Suprapubic skin (tissue), 4 donors: ENCODE results near the gene EDAR. TPM values are rescaled to one million over a fixed set of nuclear protein-coding genes. Genes with fewer than 3 reads are reported as not detected.

Experiments used
- DNase-seq, 2 donors: peaks; one replicate each; pipeline ENCODE4 v3.0.0-alpha.2; 2019; ENCODE audit warnings: low spot score in 2 of 2
- H3K27ac ChIP-seq: fragments of 200-600 bp; sonication (generic); one replicate; pipeline ENCODE4 v1.5.1; 2019
- H3K27me3 ChIP-seq: fragments of 200-600 bp; sonication (generic); one replicate; pipeline ENCODE4 v1.5.1; 2019
- H3K36me3 ChIP-seq: fragments of 200-600 bp; sonication (generic); one replicate; pipeline ENCODE4 v1.5.1; 2019
- H3K4me1 ChIP-seq: fragments of 200-600 bp; sonication (generic); one replicate; pipeline ENCODE4 v1.5.1; 2019
- H3K4me3 ChIP-seq: fragments of 200-600 bp; sonication (generic); one replicate; pipeline ENCODE4 v1.5.1; 2019; ENCODE audit warnings: mild to moderate bottlenecking
- H3K9me3 ChIP-seq: fragments of 200-600 bp; sonication (generic); one replicate; pipeline ENCODE4 v1.5.1; 2019
- CTCF ChIP-seq, 2 donors: fragments of 200-600 bp in 1 of 2; fragments of 450-650 bp in 1 of 2; sonication (generic) in 1 of 2; IDR thresholded peaks; one replicate each; pipeline ENCODE4 v1.5.1; 2016 to 2019; ENCODE audit warnings: antibody characterized with exemption in 2 of 2, mild to moderate bottlenecking in 1 of 2, moderate library complexity in 1 of 2
- EP300 ChIP-seq: sonication (generic); formaldehyde crosslinking; IDR thresholded peaks from one replicate; pipeline ENCODE4 v1.6.1; 2017; ENCODE audit warnings: antibody characterized with exemption
- POLR2A ChIP-seq, 2 donors: fragments of 450-650 bp; IDR thresholded peaks; one replicate each; pipeline ENCODE4 v1.6.1; 2017; ENCODE audit warnings: antibody characterized with exemption in 2 of 2, mild to moderate bottlenecking in 2 of 2, moderate library complexity in 2 of 2
- POLR2AphosphoS5 ChIP-seq, 3 donors: sonication (generic); formaldehyde crosslinking; IDR thresholded peaks; one replicate each; pipeline ENCODE4 v1.6.1; 2017; ENCODE audit warnings: antibody characterized with exemption in 3 of 3
- WGBS: methylation state at CpG from one replicate; pipeline ENCODE4 v1.1.5; 2018; 5-methylcytosine and 5-hydroxymethylcytosine counted together
- total RNA-seq, 4 donors: library from RNA; depleted of rRNA; stranded (reverse); fragments of >200 nt; gene quantifications; one replicate each; pipeline ENCODE4 v1.1.0, GENCODE V29; 2016

The EDAR gene
- total RNA-seq, 4 donors from 2014 or later, result 1.5 to 4.3 (median 2.2) TPM

GRCh38 chr2:108919571-108920373, 69.2 kb downstream of the EDAR start:
- TF ChIP-seq CTCF (IDR thresholded peaks at IDR 0.05) (no peak), EP300 (no peak), POLR2A (IDR thresholded peaks at IDR 0.05) (no peak), POLR2AphosphoS5 (IDR thresholded peaks at IDR 0.05) (no peak)
- Histone ChIP-seq H3K9me3 (no peaks in the 10 kb centered on the region), H3K36me3 (no peaks in the 10 kb centered on the region), H3K4me1 (peaks cover 20% of the 10 kb centered on the region), H3K27me3 (no peaks in the 10 kb centered on the region), H3K4me3 (no peak overlapping the region), H3K27ac (no peak overlapping the region)
- DNase-seq, result peak in 1 of 2 donors; percentile 41
- WGBS, result 91% methylated on average over 15 of the region's 19 CpGs

- Histone ChIP-seq H3K4me1 (peaks cover 20% of the 10 kb centered on the region), H3K4me3 (no peak overlapping the region), H3K9me3 (no peaks in the 10 kb centered on the region), H3K36me3 (no peaks in the 10 kb centered on the region), H3K27me3 (no peaks in the 10 kb centered on the region), H3K27ac (no peak overlapping the region)
- 100% methylated on average over 11 of the region's 14 CpGs for WGBS
- TF ChIP-seq POLR2A (IDR thresholded peaks at IDR 0.05), result no peak
- no peak for TF ChIP-seq POLR2AphosphoS5 (IDR thresholded peaks at IDR 0.05)
- TF ChIP-seq CTCF (IDR thresholded peaks at IDR 0.05), result no peak
- TF ChIP-seq EP300, result no peak
- peak in 1 of 2 donors; percentile 49 for DNase-seq
Observed at GRCh38 chr2:108918941-108919341, 70.1 kb downstream of the EDAR start.

GRCh38 chr2:108918156-108918874, 70.7 kb downstream of the EDAR start:
- H3K9me3 ChIP-seq, result no peaks in the 10 kb centered on the region
- H3K36me3 ChIP-seq, result no peaks in the 10 kb centered on the region
- DNase-seq, result peak in 1 of 2 donors; percentile 48
- no peak overlapping the region for H3K27ac ChIP-seq
- WGBS, result 100% methylated on average over 8 of the region's 15 CpGs
- H3K4me1 ChIP-seq, result peaks cover 14% of the 10 kb centered on the region
- TF ChIP-seq EP300 (no peak), POLR2A (IDR thresholded peaks at IDR 0.05) (no peak), CTCF (IDR thresholded peaks at IDR 0.05) (no peak)
- H3K4me3 ChIP-seq, result no peak overlapping the region
- H3K27me3 ChIP-seq, result no peaks in the 10 kb centered on the region

GRCh38 chr2:108917526-108917925, 71.5 kb downstream of the EDAR start:
- Histone ChIP-seq H3K4me3 (no peak overlapping the region), H3K27me3 (no peaks in the 10 kb centered on the region), H3K27ac (no peak overlapping the region), H3K4me1 (peaks cover 7% of the 10 kb centered on the region), H3K9me3 (no peaks in the 10 kb centered on the region), H3K36me3 (no peaks in the 10 kb centered on the region)
- peak in 1 of 2 donors; percentile 65 for DNase-seq
- no peak for TF ChIP-seq CTCF (IDR thresholded peaks at IDR 0.05)
- TF ChIP-seq EP300, result no peak
- TF ChIP-seq POLR2AphosphoS5 (IDR thresholded peaks at IDR 0.05), result no peak
- TF ChIP-seq POLR2A (IDR thresholded peaks at IDR 0.05), result no peak
- WGBS, result 73% methylated on average over 5 of the region's 5 CpGs

- Histone ChIP-seq H3K9me3 (no peaks in the 10 kb centered on the region), H3K36me3 (no peaks in the 10 kb centered on the region), H3K4me3 (no peak overlapping the region), H3K27me3 (no peaks in the 10 kb centered on the region), H3K27ac (no peak overlapping the region), H3K4me1 (peaks cover 2% of the 10 kb centered on the region)
- TF ChIP-seq CTCF (IDR thresholded peaks at IDR 0.05), result no peak
- no peak for TF ChIP-seq POLR2AphosphoS5 (IDR thresholded peaks at IDR 0.05)
- TF ChIP-seq POLR2A (IDR thresholded peaks at IDR 0.05), result no peak
- 53% methylated on average over 13 of the region's 14 CpGs for WGBS
- DNase-seq, result peak in 1 of 2 donors; percentile 72
Observed at GRCh38 chr2:108916796-108917421, 72.1 kb downstream of the EDAR start.
